Islet of Langerhans (tissue), 1 donor: ENCODE results near the gene CDC42SE2.
"Not testable (repeated sequence)": the region's sequence is repeated elsewhere in the genome, so short reads cannot be mapped to it uniquely, and the experiment has no call there.

ENCODE experiments used
- FAIRE-seq: peaks from one replicate; lab custom pipeline; 2011; peaks lifted over from hg19 to GRCh38; lab: Jason Lieb, UNC

CDC42SE2 gene

DNA sequence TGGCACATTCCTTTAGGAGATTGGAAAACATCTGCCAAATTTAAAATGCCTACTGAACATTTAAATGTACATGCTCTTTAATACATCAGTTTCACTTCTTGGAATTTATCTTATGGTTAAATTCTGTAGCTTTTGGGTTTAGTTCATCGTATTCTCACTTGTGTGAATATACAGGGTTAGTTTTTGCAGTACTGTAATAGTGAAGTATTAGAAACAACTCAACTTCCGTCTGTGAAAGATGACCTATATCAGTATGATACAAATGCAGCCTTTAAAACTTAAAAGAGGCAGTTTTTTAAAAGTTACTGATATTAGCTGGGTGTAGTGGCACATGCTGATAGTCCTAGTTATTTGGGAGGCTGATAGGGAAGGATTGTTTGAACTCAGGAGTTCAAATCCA is 57.2 kb downstream of the CDC42SE2 start:
- no peak for FAIRE-seq

DNA sequence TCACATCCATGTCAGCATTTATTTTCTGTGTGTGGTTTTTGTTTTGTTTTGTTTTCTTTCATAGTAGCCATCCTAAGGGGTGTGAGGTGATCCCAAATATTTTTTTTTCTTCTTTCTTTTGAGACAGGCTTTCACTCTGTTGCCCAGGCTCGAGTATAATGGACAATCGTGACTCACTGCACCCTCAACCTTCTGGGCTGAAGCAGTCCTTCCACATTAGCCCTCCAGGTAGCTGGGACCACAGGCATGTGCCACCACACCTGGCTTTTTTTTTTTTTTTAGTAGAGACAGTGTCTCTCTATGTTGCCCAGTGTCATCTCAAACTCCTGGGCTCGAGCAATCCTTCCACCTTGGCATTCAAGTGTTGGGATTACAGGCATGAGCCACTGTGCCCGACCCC is 59.1 kb downstream of the CDC42SE2 start:
- no peak for FAIRE-seq

DNA sequence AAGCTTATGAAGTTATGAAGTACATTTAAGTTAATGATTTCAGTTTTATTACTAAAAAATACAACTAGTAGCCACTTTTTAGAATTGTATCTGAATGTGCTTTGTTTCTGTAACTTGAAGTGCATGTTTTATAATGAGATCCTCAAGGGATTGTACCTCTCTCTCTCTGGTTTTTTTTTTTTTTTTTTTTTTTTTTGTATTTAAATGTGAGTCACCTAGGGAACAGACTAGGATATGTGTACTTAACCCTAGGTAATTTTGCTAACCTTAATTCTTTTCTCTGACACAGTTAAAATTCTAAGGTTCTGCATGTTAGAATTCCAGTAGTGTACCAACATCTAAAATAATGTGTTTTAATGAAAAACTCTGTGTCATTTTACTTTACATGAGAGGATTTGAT is 59.5 kb downstream of the CDC42SE2 start:
- peak; percentile 95 for FAIRE-seq

DNA sequence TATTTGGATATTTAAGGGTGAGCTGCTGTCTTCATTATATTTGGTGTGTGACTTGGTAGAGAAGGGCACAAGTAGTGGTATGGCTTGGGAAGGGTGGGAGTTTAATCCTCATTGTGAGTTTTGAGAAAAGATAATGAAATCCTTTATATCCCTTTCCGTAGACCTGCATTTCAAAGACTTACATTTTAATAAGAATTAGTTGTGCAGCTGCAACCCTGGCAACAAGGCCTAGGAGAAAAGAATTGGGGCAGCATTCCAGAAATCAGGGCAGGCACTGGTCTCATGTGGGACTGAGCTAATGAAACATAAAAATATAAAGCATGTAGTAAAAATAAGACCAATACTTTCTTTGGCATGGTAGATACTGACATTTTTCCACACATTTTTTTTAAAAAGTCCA is 60.5 kb downstream of the CDC42SE2 start:
- no peak for FAIRE-seq

DNA sequence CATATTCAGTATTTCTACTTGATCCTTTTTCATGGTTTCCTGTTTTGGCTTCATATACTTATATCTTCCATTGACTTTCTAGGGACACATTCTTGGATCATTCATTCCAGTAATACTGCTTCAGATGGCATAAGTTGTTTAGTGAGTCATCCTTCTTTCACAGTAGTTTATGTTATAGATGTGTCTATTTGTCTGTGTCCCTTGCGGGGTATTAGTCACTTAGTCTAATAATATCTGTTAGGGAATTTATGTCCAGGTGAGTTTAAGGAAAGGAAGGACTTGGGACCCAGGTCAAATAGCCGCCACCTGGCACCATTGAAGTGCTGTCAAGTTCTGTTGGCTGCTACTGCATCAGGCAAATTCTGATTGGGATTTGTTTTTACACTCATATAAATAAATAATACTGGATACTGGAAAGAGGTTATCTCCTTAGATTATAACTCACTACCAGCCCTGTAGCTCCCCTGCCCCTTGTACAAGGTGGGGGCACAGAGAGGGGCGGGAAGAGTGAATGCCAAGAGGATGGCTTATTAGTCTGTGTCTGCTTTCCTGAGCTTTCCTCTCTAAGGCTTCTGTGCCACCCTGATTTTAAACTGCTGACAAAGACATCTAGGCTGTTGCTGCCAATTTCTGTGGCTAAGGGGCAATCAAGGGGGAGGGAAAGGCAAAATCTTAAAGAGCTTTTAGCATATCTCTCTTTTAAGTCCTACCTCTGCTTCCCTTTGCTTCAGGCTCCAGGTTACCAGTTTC is 64.9 kb downstream of the CDC42SE2 start:
- no peak for FAIRE-seq

DNA sequence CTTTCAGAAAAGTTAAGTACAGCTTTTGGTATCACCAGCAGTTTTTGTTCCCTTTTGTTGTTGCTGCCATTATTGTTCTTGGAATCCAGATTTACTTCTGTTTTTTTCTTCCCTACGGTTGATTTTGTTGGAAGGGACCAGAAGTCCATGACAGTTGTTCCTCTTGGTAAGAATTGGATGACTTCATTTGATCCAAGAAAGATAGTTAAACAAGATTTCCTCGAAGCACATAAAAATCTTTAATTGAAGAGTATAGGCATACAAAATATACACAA is 65.4 kb downstream of the CDC42SE2 start:
- no peak for FAIRE-seq

DNA sequence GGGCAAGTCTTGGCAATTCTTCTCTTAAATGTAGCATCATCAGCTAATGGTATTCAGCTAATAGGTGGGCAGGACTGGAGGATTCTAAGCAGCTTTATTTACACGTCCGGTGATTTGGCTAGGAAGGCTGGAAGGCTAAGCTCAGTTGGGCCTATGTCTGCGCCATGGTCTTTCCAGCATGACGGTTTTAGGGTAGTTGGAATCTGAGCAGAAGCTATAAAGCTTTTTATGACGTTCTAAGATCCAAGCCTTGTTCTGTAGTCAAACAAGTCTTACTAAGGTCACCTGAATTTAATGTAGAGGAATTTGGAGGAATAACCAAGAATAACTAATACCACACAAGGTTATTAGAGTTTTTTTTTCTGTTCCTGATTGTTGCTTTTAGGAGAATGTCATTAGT is 66.2 kb downstream of the CDC42SE2 start:
- FAIRE-seq, result no peak

DNA sequence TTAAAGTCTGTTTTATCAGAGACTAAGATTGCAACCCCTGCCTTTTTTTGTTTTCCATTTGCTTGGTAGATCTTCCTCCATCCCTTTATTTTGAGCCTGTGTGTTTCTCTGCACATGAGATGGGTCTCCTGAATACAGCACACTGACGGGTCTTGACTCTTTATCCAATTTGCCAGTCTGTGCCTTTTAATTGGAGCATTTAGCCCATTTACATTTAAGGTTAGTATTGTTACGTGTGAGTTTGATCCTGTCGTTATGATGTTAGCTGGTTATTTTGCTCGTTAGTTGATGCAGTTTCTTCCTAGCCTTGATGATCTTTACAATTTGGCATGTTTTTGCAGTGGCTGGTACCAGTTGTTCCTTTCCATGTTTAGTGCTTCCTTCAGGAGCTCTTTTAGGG is 71.9 kb downstream of the CDC42SE2 start:
- not testable (repeated sequence) for FAIRE-seq

DNA sequence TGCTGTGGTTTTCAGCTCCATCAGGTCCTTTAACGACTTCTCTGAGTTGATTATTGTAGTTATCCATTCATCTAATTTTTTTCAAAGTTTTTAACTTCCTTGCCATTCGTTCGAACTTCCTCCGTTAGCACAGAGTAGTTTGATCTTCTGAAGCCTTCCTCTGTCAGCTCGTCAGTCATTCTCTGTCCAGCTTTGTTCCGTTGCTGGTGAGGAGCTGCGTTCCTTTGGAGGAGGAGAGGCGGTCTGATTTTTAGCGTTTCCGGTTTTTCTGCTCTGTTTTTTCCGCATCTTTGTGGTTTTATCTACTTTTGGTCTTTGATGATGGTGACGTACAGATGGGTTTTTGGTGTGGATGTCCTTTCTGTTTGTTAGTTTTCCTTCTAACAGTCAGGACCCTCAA is 72.9 kb downstream of the CDC42SE2 start:
- FAIRE-seq, result not testable (repeated sequence)

DNA sequence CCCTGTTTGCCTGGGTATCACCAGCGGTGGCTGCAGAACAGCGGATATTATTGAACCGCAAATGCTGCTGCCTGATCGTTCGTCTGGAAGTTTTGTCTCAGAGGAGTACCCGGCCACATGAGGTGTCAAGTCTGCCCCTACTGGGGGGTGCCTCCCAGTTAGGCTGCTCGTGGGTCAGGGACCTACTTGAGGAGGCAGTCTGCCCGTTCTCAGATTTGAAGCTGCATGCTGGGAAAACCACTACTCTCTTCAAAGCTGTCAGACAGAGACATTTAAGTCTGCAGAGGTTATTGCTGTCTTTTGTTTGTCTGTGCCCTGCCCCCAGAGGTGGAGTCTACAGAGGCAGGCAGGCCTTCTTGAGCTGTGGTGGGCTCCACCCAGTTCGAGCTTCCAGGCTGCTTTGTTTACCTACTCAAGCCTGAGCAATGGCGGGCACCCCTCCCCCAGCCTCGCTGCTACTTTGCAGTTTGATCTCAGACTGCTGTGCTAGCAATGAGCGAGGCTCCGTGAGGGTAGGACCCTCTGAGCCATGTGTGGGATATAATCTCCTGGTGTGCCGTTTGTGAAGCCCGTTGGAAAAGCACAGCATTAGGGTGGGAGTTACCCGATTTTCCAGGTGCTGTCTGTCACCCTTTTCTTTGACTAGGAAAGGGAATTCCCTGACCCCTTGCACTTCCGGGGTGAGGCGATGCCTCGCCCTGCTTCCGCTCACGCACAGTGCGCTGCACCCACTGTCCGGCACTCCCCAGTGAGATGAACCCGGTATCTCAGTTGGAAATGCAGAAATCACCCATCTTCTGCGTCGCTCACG is 73.6 kb downstream of the CDC42SE2 start:
- FAIRE-seq, result not testable (repeated sequence)

DNA sequence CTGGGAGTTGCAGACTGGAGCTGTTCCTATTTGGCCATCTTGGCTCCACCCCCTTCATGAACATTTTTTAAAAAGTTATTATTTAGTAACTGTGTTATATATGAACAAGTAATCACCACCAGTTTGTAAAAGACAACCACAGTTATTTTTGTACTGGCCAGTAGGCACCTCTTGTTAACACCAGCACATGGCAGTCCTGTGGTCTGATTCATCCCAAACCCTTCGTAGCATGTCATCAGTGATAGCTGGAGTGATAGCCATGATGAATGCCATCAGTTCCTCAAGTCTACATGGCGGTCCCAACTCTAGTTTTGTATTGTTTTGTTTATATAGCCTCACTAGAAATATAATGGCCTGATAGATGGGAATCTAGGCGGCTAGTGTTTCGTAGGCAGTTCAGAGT is 74.2 kb downstream of the CDC42SE2 start:
- FAIRE-seq, result no peak

DNA sequence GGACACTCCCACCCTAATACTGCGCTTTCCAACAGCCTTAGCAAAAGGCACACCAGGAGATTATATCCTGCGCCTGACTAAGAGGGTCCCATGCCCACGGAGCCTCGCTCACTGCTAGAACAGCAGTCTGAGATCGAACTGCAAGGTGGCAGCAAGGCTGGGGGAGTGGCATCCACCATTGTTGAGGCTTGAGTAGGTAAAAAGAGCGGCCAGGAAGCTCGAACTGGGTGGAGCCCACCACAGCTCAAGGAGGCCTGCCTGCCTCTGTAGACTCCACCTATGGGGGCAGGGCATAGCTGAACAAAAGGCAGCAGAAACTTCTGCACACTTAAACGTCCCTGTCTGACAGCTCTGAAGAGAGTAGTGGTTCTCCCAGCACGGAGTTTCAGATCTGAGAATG is 80.4 kb downstream of the CDC42SE2 start:
- FAIRE-seq, result not testable (repeated sequence)

DNA sequence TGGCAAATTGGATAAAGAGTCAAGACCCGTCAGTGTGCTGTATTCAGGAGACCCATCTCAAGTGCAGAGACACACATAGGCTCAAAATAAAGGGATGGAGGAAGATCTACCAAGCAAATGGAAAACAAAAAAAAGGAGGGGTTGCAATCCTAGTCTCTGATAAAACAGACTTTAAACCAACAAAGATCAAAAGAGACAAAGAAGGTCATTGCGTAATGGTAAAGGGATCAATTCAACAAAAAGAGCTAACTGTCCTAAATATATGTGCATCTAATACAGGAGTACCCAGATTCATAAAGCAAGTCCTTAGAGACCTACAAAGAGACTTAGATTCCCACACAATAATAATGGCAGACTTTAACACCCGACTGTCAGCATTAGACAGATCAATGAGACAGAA is 82.4 kb downstream of the CDC42SE2 start:
- not testable (repeated sequence) for FAIRE-seq

DNA sequence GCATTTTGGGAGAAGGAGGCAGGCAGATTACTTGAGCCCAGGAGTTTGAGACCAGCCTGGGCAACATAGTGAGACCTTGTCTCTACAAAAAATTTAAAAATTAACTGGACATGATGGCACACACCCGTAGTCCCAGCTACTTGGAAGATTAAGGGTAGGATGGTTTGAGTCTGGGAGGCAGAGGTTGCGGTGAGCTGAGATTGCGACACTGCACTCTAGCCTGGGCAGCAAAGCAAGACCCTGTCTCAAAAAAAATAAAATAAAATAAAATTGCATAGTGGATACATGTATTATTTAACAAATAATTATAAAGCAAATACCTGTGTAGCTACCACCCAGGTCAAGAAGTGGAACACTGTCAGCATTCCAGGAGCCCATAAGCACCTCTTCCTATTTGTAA is 90.1 kb downstream of the CDC42SE2 start:
- no peak for FAIRE-seq

DNA sequence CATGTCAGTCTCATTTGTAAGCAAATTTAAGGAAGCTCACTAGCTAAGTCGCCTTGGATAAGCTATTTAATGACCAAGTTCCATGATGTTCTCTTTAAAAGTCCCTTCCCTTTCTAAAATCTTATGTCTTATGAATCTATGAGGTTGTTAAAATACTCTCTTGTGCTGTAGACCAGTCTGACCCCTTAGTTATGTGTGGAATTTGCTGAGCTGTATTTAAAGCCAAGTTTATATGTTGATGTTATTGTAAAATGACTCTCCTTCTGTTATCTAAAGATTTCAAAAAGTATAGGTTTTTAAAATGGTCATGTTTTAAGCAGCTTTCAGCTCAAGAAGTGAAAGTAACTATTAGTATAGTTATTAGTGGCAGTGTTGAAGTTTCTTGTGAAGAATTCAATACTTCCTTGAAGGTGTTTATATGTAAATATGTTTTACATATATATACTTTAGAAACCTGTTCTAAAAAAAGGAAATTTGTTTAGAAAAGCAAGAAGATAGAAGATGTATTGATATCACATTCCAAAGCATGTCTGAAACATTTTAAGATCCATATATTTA is 92.2 kb downstream of the CDC42SE2 start:
- FAIRE-seq, result peak; percentile 24

DNA sequence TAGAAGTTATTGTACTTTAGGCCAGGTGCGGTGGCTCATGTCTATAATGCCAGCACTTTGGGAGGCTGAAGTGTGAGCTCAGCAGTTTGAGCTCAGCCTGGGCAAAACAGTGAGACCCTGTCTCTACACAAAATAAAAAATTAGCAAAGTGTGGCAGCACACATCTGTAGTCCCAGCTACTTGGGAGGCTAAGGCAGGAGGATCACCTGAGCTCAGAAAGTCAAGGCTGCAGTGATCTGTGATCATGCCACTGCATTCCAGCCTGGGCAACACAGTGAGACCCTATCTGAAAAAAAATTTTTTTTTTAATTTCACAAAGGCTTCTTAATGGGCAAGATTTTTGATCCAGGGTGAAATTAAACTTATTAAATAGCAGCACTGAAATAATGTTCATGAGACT is 92.8 kb downstream of the CDC42SE2 start:
- no peak for FAIRE-seq

DNA sequence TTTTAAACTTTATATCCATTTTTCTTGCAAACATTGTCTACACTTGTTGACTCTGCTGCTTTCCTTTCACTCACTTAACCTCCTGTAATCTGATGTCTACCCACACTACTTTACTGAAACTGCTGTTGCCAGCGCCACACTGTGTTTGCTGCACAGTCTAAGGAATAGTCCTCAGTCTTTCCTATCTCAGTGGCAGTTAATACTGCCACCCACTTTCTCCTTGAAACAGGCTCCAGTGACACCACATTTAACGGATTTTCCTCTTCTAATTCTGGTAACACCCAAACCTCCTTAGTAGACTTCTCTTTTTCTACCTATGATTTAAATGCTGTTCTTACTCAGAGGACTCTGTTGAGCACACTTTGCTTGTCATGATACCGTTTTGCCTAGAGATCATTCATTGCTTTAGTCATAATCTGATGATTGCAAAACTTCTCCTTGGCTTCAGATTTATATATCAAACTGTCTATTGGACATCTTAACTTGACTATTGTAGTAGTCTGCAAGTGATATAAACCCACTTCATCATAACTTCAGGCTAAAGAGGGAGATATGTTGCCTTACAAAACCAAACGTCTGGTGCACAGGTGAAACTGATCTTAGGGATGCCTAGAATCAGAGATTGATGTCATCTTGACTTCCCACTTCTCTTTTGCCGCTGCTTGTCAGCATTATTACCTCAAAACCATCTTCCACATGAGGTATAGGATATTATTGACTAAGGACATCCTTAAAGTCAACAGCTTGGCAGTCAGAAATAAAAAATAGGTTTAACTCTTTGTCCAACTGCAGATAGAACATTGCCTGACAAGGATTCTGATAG is 94.1 kb downstream of the CDC42SE2 start:
- FAIRE-seq, result no peak

DNA sequence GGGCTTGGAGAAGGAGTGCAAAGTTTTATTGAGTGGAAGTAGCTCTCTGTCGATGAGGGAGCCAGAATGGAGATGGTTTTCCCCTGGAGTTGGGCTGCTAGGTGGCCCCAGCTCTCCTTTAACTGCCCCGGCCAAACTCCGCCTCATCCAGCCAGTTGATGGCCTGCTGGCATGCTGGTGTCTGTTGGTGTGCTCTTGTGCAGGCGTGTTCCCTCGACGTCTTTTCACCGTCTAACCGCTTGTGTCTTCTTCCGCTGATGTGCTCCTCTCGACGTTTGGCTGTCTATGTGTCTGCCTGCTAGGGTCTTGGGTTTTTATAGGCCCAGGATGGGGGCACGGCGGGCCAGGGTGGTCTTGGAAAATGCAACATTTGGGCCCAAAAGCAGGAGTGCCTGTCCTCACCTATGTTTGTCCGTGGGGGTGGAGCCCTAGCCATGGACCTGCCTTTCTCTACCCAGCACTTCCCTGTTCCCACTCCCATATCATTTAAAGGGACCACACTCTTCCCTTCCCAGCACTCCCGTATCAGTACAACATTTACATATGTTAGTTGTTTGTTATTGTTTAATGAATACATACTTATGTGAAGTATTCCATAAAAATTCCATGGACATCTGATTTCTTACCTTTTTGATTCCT is 97.9 kb downstream of the CDC42SE2 start:
- no peak for FAIRE-seq

DNA sequence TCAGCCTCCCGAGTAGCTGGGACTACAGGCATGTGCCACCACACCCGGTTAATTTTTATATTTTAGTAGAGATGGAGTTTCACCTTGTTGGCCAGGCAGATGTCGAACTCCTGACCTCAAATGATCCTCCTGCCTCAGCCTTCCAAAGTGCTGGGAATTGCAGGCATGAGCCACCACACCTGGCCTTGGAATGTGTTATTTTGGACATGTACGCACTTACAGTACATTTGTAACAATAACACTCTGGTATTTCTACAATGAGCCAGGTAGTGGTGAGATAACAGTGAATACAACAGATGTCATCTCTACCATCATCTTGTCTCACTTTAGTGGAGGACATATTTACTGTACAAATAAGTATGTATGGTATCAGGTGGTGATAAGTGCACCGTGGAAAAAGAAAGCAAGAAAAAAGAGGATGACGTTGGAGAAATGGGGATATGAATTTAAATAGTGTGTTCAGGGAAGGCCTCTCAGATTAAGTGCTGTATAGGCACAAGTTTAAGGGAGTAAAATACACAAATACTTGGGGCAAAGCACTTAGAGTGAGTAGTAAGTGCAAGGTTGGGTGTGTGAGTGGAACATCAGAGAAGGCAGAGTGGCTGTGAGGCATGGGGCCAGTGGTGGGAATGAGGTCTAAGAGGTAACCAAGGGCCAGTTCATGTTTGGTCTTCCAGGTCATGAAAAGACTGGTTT is 100.1 kb downstream of the CDC42SE2 start:
- no peak for FAIRE-seq

DNA sequence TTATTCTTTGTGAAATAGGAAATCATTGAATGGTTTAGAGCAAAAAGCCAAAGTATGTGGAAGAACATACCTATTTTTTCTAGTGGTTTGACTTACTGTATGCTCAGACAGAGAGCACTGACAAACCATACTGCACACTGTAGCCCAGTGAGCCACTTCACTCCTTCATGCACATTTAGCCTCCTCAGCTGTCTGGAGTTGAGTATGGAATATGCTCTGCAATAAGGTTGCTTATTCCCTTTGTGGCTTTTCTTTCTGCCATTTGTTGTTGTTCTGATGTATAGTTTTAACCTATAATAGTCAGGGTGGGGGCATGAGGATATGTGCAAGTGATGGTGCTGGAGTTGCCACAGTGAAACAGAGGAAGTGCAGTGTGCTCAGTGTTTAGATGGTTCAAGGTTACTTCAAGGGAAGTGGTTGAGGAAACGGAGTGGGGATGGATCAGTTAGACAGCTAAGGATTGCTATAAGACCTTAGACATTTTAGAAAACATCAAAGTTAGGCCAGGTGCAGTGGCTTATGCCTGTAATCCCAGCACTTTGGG is 100.7 kb downstream of the CDC42SE2 start:
- FAIRE-seq, result no peak

DNA sequence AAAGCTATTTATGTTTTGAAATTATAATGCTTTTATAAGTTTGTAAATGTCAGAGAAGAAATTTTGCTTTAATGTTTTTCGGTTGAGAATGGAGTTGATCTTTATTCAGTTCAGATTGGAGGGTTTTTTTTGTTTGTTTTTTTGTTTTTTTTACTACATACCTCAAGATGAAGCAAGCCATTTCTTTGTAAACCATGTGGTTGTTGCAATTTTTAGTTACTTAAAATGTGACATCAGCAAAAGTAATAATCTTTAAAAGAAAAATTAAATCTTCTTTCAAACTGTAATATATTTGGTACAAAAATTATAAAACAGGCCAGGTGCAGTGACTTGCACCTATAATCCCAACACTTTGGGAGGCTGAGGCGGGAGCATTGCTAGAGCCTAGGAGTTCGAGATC is 102.6 kb downstream of the CDC42SE2 start:
- no peak for FAIRE-seq
